ENCODE measurements around the gene GLYATL1B.

GRCh38 chr11:59114344-59114743 lies 28.2 kb downstream of the GLYATL1B start:
- no peak for TF ChIP-seq EP300 (IDR thresholded peaks at IDR 0.05)
- no peak for TF ChIP-seq POLR2A (IDR thresholded peaks at IDR 0.05)
- no peak for TF ChIP-seq POLR2AphosphoS5 (IDR thresholded peaks at IDR 0.05)
